OCI-M2 (cell line): ENCODE results near the gene ARHGAP30.

Experiments
- DNase-seq: peaks from one replicate; lab custom pipeline; 2025; ENCODE audit not compliant: unreplicated experiment; lab: John Stamatoyannopoulos, UW

Gene ARHGAP30

GRCh38 chr1:161089938-161090337 lies 20.2 kb upstream of the ARHGAP30 start:
- DNase-seq: no peak

DNA sequence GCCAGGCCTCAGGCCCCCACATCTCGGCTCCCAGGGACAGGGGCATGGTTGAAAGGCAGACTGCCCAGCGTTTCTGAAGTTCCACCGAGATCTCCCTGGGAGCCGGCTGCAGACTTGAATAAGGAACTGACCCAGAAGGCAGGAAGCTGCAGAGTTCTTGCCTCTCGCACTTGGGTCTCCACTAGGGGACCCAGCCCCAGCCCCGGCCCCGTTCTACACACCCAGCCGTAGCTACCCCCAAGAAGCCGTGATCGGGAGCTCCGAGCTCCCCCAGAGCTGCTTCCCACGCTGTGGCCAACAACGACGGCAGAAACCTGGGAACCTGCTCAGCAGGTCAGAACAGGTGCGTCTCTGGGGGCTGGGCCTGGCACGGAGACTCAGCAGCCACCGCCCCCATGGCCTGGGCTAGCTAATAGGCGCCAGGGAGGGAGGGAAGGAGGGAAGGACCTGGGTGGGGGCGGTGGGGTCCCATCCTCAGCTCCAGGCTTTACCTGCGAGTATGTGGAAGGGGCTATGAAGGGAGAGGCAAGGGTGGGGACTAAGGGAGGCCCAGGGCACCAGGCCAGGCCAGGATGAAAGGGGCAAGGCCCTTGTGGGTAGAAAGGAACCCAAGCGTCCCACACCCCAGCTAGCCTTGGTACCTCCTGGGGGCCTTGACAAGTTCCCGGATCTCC lies 19.7 kb upstream of the ARHGAP30 start, which contains the start of gene NECTIN4:
Gene NECTIN4, minus strand, starts transcription at position 308 of the 674 bp plus-strand sequence. Its CDS starts 262 bp downstream, at position 46.
- no peak for DNase-seq

DNA sequence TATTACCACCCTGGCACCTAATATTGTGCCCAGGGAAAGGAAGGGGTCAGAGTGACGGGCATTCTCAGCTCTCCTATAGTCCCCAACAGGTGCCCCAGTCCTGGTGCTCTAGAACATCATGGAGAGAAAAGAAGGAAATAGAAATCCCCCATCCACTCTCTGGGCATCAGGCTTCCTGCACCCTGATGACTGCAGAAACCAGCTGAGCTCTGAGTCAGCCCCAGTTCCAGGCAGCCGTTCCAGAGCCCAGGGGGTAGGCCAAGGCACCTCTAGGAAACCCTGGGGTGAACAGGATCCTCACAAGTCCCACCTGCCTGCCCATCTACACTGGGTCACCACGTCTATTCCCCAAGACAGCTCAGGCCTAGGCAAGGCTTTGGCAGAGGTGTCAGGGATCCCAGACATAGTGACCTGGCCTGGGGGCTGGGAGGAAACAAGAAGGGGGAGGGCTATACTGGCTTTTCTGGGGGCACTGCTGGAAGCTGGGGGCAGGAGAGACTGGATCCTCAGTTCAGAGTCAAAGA lies 19.0 kb upstream of the ARHGAP30 start:
- no peak for DNase-seq

- DNase-seq: no peak
Observed at GRCh38 chr1:161086457-161086856, 16.8 kb upstream of the ARHGAP30 start.

GRCh38 chr1:161085165-161085564 lies 15.5 kb upstream of the ARHGAP30 start:
- no peak for DNase-seq

- DNase-seq: no peak
Observed at GRCh38 chr1:161084597-161084988, 14.9 kb upstream of the ARHGAP30 start.

GRCh38 chr1:161083748-161084596 lies 14.3 kb upstream of the ARHGAP30 start:
- no peak for DNase-seq

GRCh38 chr1:161082996-161083747 lies 13.5 kb upstream of the ARHGAP30 start:
- no peak for DNase-seq

DNA sequence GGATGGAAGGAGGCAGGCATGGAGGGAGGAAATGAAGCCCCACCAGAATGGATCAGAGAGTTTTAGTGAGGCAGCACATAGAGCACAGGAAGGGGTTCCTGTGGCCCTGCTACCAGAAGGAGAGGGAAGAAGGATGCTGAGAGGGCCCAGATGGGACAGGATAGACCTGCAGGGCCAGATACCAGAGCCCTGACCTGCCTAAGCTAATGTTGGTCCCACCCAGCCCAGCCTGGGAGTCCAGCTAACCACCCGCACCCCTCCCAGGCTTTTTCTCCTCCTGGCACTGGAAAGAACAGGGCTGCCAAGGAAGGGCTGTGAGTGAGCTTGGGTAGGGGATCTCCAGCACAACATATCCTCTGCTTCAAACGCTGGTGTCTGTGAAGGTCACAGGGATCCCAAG lies 12.8 kb upstream of the ARHGAP30 start:
- no peak for DNase-seq

GRCh38 chr1:161081519-161081918 lies 11.8 kb upstream of the ARHGAP30 start:
- DNase-seq: no peak

GRCh38 chr1:161080441-161081405 lies 11.0 kb upstream of the ARHGAP30 start:
- DNase-seq: no peak

GRCh38 chr1:161079436-161080110 lies 9.9 kb upstream of the ARHGAP30 start:
- DNase-seq: no peak

DNA sequence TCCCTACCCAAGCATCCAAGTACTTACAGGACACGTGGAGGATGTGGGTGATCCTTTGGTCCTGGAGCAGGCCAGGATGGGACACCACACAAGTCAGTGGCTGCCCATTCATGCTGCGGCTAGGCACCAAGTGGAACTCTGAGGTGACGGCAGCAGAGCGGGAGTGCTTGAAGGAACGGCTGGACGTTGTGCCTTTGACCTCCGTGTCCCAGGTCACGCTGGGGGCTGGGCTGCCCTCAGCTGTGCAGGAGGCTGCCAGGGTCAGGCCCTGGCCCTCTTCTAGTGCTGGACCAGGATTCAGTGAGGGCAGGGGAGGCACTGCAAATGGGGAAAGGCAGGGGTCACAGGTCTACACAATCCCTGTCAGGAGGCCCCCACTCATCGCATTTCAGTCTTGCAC lies 7.7 kb upstream of the ARHGAP30 start:
- no peak for DNase-seq

- no peak for DNase-seq
Observed at GRCh38 chr1:161076410-161076809, 6.7 kb upstream of the ARHGAP30 start.

GRCh38 chr1:161074676-161075368 lies 5.1 kb upstream of the ARHGAP30 start:
- DNase-seq: no peak

DNA sequence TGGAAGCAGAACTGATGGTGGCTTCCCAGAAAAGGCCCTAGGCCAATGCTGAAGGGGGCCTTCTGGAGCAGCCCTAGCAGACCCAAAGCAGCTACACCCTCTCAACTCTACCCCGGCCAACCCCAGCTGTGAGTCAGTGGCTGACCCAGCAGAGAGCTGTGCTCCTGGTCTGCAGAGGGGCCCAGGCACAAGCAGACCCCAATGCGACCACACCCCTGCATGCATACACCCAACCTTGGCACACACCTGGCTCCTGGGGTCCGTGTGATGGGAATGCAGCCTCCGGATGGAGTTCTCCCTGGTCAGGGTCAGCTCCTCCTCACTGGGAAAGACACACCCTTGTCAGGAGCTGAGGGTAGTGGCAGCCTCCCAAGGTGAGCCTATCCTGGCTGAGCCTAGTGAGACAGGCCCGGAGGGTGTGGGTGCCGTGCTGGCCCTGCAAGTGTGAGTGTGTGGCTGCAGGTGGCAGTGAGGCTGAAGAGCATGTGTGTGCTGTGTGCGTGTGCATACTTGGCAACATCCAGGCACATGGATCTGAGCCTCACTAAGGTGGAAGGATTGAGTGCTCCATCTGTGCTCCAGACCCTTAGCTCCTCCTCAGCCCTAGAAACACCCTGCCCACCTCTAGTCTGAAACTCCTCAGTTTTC lies 3.9 kb upstream of the ARHGAP30 start:
- DNase-seq: no peak

GRCh38 chr1:161072751-161073449 lies 3.2 kb upstream of the ARHGAP30 start:
- no peak for DNase-seq

DNA sequence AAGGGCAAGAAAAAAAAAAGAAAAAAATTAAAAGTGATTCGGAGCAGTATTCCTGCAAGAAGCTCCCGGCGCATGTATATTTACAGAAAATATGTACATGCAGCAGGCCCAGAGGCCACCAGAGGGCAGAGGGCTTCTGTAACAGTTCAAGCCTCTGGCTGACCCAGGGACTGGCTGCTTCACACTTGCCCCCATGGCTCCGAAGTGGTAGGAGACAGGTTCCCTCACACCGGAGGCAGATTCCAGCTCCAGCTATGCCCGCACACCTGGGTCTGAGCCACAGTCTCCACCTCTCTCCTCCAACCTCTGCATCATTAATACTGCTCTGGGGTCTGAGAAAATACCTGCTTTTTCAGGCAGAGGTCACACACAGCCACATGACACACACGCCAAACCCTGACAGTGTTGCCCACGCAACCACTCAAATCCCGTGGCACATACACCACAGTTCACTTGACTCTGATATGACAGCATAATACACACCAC lies 2.2 kb upstream of the ARHGAP30 start:
- no peak for DNase-seq
